HG03103 (cell line): ENCODE results near the gene PAFAH1B1.

Experiments
- ATAC-seq: cut with Tn5 transposase; IDR thresholded peaks from one replicate; pipeline ENCODE4 v1.9.1; 2021; ENCODE audit warnings: low read depth; ENCODE audit not compliant: unreplicated experiment

Gene PAFAH1B1

GRCh38 chr17:2700491-2701141 is 107.2 kb downstream of the PAFAH1B1 start:
- ATAC-seq: no peak

GRCh38 chr17:2701161-2701995 is 107.9 kb downstream of the PAFAH1B1 start:
- ATAC-seq: no peak

GRCh38 chr17:2701996-2702741 is 108.7 kb downstream of the PAFAH1B1 start:
- ATAC-seq: no peak

DNA sequence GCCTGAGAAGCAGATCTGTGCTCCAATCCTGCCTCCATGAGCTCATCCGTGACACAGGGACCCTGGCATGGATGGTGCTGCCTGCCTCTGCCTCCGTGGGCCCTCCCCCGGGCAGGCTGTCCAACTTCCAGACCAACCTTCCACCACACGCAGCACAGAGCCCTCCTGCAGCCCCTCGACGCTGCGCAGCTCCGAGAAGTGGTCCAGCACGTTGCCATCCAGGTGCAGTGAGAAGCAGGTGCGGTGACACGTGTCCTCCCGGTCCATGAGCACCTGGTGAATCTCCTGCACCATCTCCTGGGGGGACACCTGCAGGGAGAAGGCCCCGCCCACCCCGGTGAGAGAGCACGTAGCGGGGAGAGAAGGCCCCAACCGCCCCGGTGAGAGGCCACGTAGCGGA is 109.7 kb downstream of the PAFAH1B1 start:
- no peak for ATAC-seq

DNA sequence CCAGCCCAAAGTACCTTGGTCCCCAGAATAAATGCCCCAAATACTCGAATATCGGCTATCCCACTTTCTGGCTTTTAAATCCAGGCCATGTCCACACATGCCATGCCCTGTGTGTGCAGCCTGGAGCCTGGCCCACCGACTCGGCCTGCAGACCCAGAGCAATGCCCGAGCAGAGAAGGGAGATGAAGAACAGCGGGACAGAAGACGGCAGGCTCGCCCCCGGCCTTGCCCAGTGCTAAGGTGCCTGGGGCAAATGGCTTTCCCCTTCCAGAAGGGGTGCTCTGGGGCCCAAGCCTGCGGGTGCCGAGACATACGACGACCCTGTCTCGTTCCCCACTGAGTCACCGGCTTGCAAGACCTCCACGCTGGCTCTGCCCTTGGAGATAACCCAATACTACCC is 110.2 kb downstream of the PAFAH1B1 start:
- no peak for ATAC-seq

DNA sequence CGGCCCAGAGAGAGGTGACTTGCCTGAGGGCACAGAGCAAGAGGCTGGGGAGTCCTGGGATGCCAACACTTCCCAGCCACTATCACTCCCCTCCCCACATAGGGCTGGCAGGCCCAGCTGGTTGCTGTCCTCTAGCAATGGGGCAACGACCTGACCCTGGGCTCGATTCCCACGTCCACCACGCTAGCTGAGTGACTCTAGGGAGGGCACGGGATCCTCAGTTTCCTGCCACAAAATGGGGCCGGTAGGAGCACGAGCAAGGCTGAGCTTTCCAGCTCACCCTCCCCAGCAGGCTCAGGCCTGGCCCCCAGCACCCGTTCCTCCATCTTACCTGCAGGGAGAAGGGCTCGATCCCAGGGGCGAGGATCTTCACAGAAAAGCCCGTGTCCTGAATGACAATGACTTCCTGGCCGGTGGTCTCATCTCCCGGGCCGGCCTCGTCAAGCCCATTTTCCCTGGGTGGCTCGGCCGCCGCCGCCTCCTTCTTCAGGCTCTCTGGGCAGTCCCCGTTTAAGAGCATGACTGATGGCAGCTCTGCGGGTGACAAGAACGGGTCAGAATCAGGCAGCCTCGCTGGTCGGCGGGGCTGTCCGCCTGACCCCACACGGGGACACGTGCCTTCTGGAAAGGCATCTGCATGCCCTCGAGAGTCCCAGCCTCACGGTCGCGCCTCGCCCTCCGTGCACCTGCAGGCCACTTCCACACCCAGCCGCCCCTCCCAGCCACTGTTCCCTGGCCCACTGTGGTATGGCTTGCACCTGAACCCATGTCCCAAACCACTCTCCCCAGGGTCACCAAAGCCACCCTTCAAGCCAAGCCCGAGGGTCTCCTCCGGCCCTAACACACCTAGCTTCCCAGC is 110.8 kb downstream of the PAFAH1B1 start:
- no peak for ATAC-seq

- no peak for ATAC-seq
Measured at GRCh38 chr17:2704890-2705248, 111.4 kb downstream of the PAFAH1B1 start.

DNA sequence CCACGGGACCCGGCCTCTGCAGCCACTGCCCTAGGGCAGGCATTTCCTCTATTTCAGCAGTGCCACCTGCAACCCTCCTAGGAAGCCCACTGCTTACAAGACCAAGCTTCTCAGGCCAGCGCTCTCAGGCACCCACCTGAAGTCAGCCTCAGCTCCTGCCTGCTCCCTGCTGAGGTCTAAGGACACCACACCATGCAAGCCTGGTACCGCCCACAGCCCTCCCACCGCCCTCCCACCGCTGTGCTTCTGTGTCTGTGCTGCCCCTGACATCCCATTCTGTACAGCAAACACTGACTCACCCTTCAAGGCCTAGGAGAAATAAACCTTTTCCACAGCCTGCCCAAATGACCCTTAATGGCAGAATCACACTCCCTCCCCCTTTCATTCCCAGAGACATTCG is 111.8 kb downstream of the PAFAH1B1 start:
- no peak for ATAC-seq

- ATAC-seq: no peak
Measured at GRCh38 chr17:2705888-2706795, 112.7 kb downstream of the PAFAH1B1 start.

DNA sequence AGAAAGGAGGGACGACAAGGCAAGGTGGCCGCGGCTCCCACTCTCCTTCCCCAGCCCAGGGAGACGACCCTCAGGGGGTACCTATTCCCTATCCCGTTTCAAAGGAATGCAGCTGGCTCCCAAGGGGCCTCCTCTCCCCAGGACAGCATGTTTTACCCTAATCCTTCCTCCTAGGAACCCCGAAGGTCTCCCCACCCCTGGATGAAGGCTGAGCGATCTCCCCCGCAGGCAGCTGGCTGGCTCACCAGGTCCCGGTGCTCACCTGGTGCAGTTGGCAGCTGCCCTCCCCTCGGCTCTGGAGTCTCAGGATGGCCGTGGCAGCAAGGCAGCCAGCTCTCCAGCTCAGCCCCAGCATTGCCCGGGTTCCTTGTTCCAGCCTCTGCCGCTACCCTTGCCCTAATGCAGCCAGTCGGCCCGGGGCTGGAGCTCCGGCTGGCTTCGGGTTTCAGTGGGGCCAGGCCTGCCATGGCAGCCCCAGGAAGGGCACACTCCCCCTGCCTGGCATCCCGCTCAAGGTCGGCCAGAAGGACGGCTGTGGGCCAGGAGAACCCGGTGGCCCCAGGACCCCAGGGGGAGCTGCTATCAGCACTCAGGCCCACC is 113.6 kb downstream of the PAFAH1B1 start:
- no peak for ATAC-seq

DNA sequence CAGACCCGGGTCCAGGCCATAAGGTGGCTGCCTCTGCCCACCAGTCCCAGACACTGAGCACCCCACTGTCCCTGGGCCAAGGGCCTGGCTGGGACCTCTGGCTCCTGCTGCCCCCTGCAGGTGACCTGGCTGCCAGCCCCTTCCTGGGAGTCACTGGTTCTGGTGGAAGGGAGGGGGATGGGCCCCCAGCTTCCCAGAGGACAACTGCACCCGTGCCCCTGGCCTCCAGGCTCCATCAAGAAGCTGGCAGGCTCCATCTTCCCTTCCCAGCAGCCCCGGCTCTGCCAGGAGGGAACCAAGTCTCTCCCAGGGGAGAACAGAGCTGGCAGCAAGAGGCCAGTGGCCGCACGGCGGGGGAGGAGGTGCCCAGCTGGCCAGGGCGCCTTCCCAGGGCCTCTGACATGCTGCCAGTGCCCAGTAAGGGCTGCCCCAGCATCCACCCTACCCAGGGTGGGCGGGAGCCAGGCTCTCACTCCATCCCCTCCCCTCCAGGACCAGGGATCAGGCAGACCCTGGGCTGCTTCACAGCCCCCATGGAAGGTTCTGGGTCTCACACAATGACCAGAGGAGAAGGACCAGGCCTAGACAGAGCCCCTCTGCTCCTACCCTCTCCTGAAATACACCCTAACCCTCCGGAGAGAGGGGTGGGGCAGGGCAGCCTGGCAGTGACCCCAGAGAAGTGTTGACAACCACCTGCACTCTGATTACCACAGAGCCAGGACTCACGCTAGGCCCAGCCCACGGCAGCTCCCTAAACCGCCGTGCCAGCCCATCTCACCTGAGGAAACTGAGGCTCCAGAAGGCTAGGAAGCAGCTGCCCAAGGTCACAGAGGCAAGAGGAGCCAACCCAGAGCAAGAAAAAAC is 114.5 kb downstream of the PAFAH1B1 start:
- ATAC-seq: no peak

- no peak for ATAC-seq
Measured at GRCh38 chr17:2708585-2709182, 115.2 kb downstream of the PAFAH1B1 start.

- ATAC-seq: no peak
Measured at GRCh38 chr17:2709183-2709661, 115.8 kb downstream of the PAFAH1B1 start.

- no peak for ATAC-seq
Measured at GRCh38 chr17:2710071-2710802, 116.8 kb downstream of the PAFAH1B1 start.

DNA sequence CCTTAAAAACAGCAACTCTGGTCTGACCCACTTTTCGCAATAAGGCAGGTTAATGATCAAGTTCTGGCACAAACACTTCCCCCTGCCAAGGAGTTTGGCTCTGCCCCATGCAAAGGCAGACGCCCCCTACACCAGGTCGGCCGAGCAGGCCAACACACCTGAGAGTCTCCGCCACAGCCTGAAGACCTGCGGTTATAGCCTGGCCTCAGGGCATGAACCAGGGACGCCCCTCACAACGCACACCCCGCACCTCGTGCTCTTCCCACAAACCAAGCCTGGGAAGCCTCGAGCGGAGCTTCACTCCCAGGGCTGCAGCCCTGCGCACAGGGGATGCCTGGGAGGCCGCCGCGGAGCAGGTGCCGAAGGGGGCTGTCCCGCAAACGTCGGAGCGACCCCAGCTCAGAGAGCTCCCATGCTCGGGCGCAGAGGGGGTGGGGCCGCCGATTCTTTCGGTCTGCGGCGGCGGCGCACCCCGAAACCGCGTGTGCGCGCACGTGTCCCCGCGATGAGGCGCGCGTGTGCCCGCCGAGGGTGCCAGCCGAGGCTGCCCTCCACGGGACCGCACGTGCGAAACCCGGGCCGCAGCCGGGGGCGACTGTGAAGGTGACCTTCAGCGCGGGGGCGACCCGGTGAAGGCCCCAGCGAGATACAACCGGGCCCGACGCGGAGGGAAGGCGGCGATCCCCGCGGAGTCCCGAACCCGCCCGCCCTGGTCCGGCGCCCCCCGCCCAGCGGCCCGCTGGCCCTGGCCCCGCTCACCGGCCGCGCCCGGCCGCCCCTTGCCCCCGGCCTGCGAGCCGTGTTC is 117.6 kb downstream of the PAFAH1B1 start:
- no peak for ATAC-seq

DNA sequence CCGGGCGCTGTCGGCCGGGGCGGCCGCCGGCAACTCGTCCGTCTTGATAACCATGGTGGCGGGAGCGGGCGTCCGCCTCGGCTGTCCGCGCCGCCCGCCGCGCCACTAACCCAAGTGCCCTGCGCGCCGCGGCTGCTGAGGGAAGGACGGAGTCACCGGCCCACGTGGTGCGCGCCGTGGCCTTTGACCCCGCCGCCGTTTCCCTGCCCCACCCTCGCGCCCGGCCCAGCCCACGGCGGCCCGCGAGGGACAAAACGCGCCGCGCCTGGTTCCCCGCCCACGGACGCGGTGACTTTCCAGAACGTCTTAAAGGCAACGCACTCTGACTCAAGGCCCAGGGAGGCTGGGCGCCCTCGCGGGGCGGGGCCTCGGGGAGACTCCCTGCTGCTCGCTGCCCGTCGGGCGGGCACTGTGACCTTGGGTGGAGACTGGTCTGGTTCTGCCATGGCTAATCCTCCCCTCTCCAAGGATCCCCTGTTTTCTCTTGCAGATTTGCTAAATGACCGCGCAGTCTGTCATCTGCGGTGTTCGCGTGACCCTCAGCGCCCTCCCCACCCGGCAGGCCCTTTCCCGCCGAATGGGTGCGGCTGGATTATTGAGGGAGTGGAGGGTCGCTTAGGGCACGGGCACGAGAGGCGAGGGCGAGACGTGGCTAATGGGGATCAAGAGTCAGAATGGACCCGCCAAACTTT is 118.3 kb downstream of the PAFAH1B1 start, which contains the start of gene CLUH:
Gene CLUH, minus strand, starts transcription at position 157 of the 692 bp plus-strand sequence. Its CDS starts 103 bp downstream, at position 54.
- peak; percentile 67 for ATAC-seq
